Loucy (cell line): ENCODE data around the gene ZER1.
"Not testable (repeated sequence)": the region's sequence is repeated elsewhere in the genome, so short reads cannot be mapped to it uniquely, and the experiment has no call there.

ENCODE experiments used
- H2AFZ ChIP-seq: fragments of 200-600 bp; sonication (generic); 2 replicates; pipeline ENCODE4 v1.6.0; 2016; ENCODE audit warnings: antibody characterized with exemption, mild to moderate bottlenecking, low read length, moderate library complexity
- H3F3A ChIP-seq: fragments of 200-600 bp; 2 replicates; pipeline ENCODE4 v1.6.0; 2016; ENCODE audit warnings: antibody characterized with exemption, low read depth, mild to moderate bottlenecking
- H3K27me3 ChIP-seq: fragments of 200-600 bp; sonication (generic); 2 replicates; pipeline ENCODE4 v1.6.1; 2014; ENCODE audit warnings: low read length, mild to moderate bottlenecking; ENCODE audit not compliant: insufficient read depth, poor library complexity, severe bottlenecking
- H3K36me3 ChIP-seq: fragments of 200-600 bp; sonication (generic); 2 replicates; pipeline ENCODE4 v1.6.1; 2016; ENCODE audit warnings: low read length; ENCODE audit not compliant: insufficient read depth
- H3K4me1 ChIP-seq: fragments of 200-600 bp; sonication (generic); 2 replicates; pipeline ENCODE4 v1.5.1; 2014; ENCODE audit warnings: low read length, mild to moderate bottlenecking; ENCODE audit not compliant: insufficient read depth, poor library complexity, severe bottlenecking
- H3K4me2 ChIP-seq: fragments of 200-600 bp; sonication (generic); 2 replicates; pipeline ENCODE4 v1.6.0; 2014; ENCODE audit warnings: antibody characterized with exemption, low read length, low read depth, mild to moderate bottlenecking; ENCODE audit not compliant: poor library complexity, severe bottlenecking
- H3K4me3 ChIP-seq: fragments of 200-600 bp; sonication (generic); 2 replicates; pipeline ENCODE4 v1.5.1; 2014; ENCODE audit warnings: low read length, mild to moderate bottlenecking, mixed read lengths; ENCODE audit not compliant: poor library complexity, severe bottlenecking
- H3K79me2 ChIP-seq: fragments of 200-600 bp; sonication (generic); 2 replicates; pipeline ENCODE4 v1.6.1; 2014; ENCODE audit warnings: low read length; ENCODE audit not compliant: insufficient read depth
- H3K9ac ChIP-seq: fragments of 200-600 bp; sonication (generic); 2 replicates; pipeline ENCODE4 v1.6.0; 2014; ENCODE audit warnings: mild to moderate bottlenecking, low read depth, low read length, moderate library complexity; ENCODE audit not compliant: poor library complexity, severe bottlenecking
- H3K9me2 ChIP-seq: fragments of 200-600 bp; sonication (generic); replicated peaks from 2 replicates; pipeline ENCODE4 v1.6.1; 2016; ENCODE audit warnings: low read depth, low read length, mixed read lengths
- H3K9me3 ChIP-seq: fragments of 200-600 bp; sonication (generic); 2 replicates; pipeline ENCODE4 v1.6.1; 2014; ENCODE audit warnings: mild to moderate bottlenecking, antibody characterized with exemption, low read length, low read depth; ENCODE audit not compliant: insufficient read depth
- H4K20me1 ChIP-seq: fragments of 200-600 bp; sonication (generic); 2 replicates; pipeline ENCODE4 v1.6.0; 2014; ENCODE audit warnings: antibody characterized with exemption, low read length, mild to moderate bottlenecking; ENCODE audit not compliant: insufficient read depth, poor library complexity, severe bottlenecking
- EZH2phosphoT487 ChIP-seq: fragments of 200-600 bp; IDR thresholded peaks from 2 replicates; pipeline ENCODE4 v1.6.1; 2018; ENCODE audit warnings: antibody characterized with exemption, mild to moderate bottlenecking, moderate library complexity, borderline replicate concordance
- TF ChIP-seq, protein P1 (sequence below): fragments of 200-600 bp; sonication (generic); conservative IDR thresholded peaks from 2 replicates; pipeline ENCODE4 v1.5.1; 2014; ENCODE audit warnings: mild to moderate bottlenecking, antibody characterized with exemption, low read length

ZER1 gene

DNA sequence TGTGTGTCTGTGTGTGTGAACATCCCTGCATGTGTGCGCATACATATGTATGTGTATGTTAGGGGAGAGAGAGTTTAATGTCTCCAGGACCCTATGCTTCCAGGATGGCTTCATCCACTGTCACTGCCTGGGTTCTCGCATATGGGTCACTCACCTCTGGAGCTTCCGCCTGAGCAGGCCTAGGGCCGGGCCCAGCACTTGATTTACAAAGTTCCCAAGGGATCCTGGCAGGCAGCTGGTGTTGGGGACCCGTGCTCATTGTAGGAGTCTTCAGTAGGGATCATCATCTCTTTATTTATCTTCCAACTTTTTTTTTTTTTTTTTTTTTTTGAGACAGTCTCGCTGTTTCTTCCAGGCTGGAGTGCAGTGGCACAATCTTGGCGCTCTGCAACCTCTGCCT lies 28.3 kb upstream of the ZER1 start:
- no peaks in the 10 kb centered on the region for H4K20me1 ChIP-seq
- H3K36me3 ChIP-seq, result peaks cover 8% of the 10 kb centered on the region; the same call in 1 of the 2 replicates

DNA sequence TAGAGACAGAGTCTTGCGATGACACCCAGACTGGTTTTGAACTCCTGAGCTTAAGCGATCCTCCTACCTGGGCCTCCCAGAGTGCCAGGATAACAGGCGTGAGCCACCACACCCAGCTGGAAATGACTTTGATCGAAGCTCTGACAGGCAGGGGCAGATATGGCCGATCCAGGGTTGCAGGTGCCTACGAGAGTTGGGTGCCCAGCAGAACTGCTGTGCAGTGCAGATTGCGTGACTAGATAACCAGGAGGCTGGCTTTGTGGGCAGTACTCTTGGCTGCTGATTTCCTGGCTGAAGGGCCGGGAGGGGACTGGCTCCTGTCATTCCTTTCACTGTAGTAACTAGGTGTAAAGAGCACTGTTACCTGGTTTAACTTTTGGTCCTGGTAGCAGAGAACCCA lies 27.2 kb upstream of the ZER1 start:
- Histone ChIP-seq H3K4me3 (no peak overlapping the region), H3K36me3 (peaks cover 8% of the 10 kb centered on the region; the same call in 1 of the 2 replicates), H2AFZ (no peak overlapping the region), H4K20me1 (no peaks in the 10 kb centered on the region), H3K9me3 (no peaks in the 10 kb centered on the region), H3K79me2 (no peaks in the 10 kb centered on the region), H3K4me2 (no peak overlapping the region), H3K27me3 (no peaks in the 10 kb centered on the region), H3K9me2 (no peaks in the 10 kb centered on the region), H3F3A (no peaks in the 10 kb centered on the region), H3K4me1 (no peaks in the 10 kb centered on the region), H3K9ac (no peak overlapping the region)
- TF ChIP-seq, protein P1, sequence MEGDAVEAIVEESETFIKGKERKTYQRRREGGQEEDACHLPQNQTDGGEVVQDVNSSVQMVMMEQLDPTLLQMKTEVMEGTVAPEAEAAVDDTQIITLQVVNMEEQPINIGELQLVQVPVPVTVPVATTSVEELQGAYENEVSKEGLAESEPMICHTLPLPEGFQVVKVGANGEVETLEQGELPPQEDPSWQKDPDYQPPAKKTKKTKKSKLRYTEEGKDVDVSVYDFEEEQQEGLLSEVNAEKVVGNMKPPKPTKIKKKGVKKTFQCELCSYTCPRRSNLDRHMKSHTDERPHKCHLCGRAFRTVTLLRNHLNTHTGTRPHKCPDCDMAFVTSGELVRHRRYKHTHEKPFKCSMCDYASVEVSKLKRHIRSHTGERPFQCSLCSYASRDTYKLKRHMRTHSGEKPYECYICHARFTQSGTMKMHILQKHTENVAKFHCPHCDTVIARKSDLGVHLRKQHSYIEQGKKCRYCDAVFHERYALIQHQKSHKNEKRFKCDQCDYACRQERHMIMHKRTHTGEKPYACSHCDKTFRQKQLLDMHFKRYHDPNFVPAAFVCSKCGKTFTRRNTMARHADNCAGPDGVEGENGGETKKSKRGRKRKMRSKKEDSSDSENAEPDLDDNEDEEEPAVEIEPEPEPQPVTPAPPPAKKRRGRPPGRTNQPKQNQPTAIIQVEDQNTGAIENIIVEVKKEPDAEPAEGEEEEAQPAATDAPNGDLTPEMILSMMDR, result no peak
- TF ChIP-seq EZH2phosphoT487, result no peak

More for the DNA sequence above, 28.3 kb upstream of the ZER1 start:
- Histone ChIP-seq H3K27me3 (no peaks in the 10 kb centered on the region), H3F3A (no peaks in the 10 kb centered on the region), H3K4me1 (no peaks in the 10 kb centered on the region), H2AFZ (no peak overlapping the region), H3K9me2 (no peaks in the 10 kb centered on the region), H3K4me2 (no peak overlapping the region), H3K9me3 (no peaks in the 10 kb centered on the region), H3K9ac (no peak overlapping the region), H3K4me3 (no peak overlapping the region), H3K79me2 (no peaks in the 10 kb centered on the region)
- TF ChIP-seq, protein P1, result no peak
- no peak for TF ChIP-seq EZH2phosphoT487

DNA sequence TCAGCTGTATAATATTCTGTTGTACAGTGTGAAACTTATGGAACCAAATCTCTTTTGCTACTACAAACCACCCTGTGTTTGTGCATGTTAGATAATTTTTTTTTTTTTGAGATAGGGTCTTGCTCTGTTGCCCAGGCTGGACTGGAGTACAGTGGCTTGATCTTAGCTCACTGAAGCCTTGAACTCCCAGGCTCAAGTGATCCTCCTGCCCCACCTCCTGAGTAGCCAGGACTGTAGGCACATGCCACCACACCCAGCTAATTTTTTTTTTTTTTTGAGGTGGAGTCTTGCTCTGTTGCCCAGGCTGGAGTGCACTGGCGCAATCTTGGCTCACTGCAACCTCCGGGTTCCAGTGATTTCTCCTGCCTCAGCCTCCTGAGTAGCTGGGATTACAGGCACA lies 23.2 kb upstream of the ZER1 start:
- H3K9me3 ChIP-seq, H3K9ac ChIP-seq, H3K27me3 ChIP-seq, H3K4me3 ChIP-seq, H3K79me2 ChIP-seq, H3K4me1 ChIP-seq, H3K4me2 ChIP-seq, H3F3A ChIP-seq, H3K9me2 ChIP-seq, H2AFZ ChIP-seq, H4K20me1 ChIP-seq: not testable (repeated sequence)
- H3K36me3 ChIP-seq, result peaks cover 11% of the 10 kb centered on the region; the same call in 1 of the 2 replicates

DNA sequence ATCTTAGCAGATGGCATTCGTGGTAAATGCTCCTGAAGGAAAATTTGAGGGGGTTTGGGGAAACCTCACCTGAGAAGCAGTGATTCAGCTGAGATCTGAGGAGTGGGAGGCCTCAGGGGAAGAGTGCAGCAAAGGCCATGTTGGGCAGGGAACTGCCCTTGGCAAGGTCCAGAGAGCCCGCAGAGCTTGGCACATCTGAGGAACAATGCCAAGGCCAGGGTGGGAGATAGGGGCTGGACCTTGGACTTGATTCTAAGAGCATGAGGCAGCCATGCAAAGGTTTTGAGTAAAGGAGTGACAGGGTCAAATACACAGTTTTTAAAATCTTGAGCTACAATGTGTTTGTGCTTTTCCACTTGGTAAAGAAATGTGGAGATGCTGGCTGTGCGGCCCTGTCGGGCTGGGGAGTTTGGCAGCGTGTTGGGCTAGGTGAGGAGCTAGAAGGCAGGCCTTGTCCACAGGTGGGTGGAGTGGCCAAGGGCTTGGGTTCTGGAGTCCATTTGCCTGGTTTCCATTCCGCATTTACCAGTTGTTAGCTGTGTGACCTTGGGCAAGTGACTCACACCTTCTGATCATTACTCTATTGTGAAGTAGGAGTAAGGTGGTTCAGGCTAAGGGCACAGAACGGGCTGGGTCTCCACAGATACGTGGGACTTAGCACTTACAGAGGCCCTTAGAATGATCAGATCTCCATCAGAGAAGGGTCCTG lies 21.4 kb upstream of the ZER1 start:
- no peak for TF ChIP-seq EZH2phosphoT487
- TF ChIP-seq, protein P1, result no peak

More for the DNA sequence above, 21.4 kb upstream of the ZER1 start:
- Histone ChIP-seq H3K79me2 (peaks cover 8% of the 10 kb centered on the region; the same call in 1 of the 2 replicates), H3K4me2 (no peak overlapping the region), H3K36me3 (peaks cover 8% of the 10 kb centered on the region; the same call in 1 of the 2 replicates), H4K20me1 (no peaks in the 10 kb centered on the region), H3K27me3 (no peaks in the 10 kb centered on the region), H3K4me3 (no peak overlapping the region), H3K9me2 (no peaks in the 10 kb centered on the region), H3K9me3 (no peaks in the 10 kb centered on the region), H3K4me1 (peaks cover 4% of the 10 kb centered on the region), H2AFZ (no peak overlapping the region), H3F3A (no peaks in the 10 kb centered on the region), H3K9ac (no peak overlapping the region)
